ENCODE results near the gene LOXL4. TPM values are rescaled to one million over a fixed set of nuclear protein-coding genes. Genes with fewer than 3 reads are reported as not detected.
A peak's percentile ranks its signal among the peaks of the same experiment; 100 is the strongest.
"Not testable (repeated sequence)": the region's sequence is repeated elsewhere in the genome, so short reads cannot be mapped to it uniquely, and the experiment has no call there.

LOXL4 gene
- polyA plus RNA-seq, 5 donors = 5.2 to 6.7 (median 5.7) TPM

GRCh38 chr10:98246911-98247805, 20.8 kb downstream of the LOXL4 start:
- DNase-seq = peak in 1 of 2 donors; percentile 48

- no peak for DNase-seq
Measured at GRCh38 chr10:98244586-98244985, 23.4 kb downstream of the LOXL4 start.

- DNase-seq = no peak
Measured at GRCh38 chr10:98244141-98244540, 23.9 kb downstream of the LOXL4 start.

- DNase-seq = peak in 1 of 2 donors; percentile 46
Measured at GRCh38 chr10:98242823-98243222, 25.2 kb downstream of the LOXL4 start.

- DNase-seq = no peak
Measured at GRCh38 chr10:98240524-98240923, 27.5 kb downstream of the LOXL4 start.

- no peak for DNase-seq
Measured at GRCh38 chr10:98238391-98238790, 29.6 kb downstream of the LOXL4 start.

GRCh38 chr10:98236862-98237261, 31.1 kb downstream of the LOXL4 start:
- DNase-seq = no peak

GRCh38 chr10:98235846-98236245, 32.1 kb downstream of the LOXL4 start:
- DNase-seq = no peak

GRCh38 chr10:98231417-98231816, 36.6 kb downstream of the LOXL4 start:
- no peak for DNase-seq

- not testable (repeated sequence) for DNase-seq
Measured at GRCh38 chr10:98228266-98228665, 39.7 kb downstream of the LOXL4 start.

- not testable (repeated sequence) for DNase-seq
Measured at GRCh38 chr10:98227713-98228112, 40.3 kb downstream of the LOXL4 start.

GRCh38 chr10:98226508-98227144, 41.4 kb downstream of the LOXL4 start:
- no peak for DNase-seq

GRCh38 chr10:98224996-98225395, 43.0 kb downstream of the LOXL4 start:
- no peak for DNase-seq

GRCh38 chr10:98224509-98224908, 43.5 kb downstream of the LOXL4 start:
- DNase-seq = no peak

GRCh38 chr10:98223874-98224273, 44.1 kb downstream of the LOXL4 start:
- no peak for DNase-seq

- no peak for DNase-seq
Measured at GRCh38 chr10:98217801-98218200, 50.2 kb downstream of the LOXL4 start.

- DNase-seq = no peak
Measured at GRCh38 chr10:98215373-98215772, 52.6 kb downstream of the LOXL4 start.

GRCh38 chr10:98213740-98214139, 54.3 kb downstream of the LOXL4 start:
- DNase-seq = no peak

- DNase-seq = peak; percentile 2 to 10
Measured at GRCh38 chr10:98212196-98212595, 55.8 kb downstream of the LOXL4 start.

GRCh38 chr10:98209441-98209840, 58.6 kb downstream of the LOXL4 start:
- DNase-seq = no peak

GRCh38 chr10:98208925-98209324, 59.1 kb downstream of the LOXL4 start:
- DNase-seq = no peak

GRCh38 chr10:98205351-98205750, 62.6 kb downstream of the LOXL4 start:
- DNase-seq = no peak

- DNase-seq = no peak
Measured at GRCh38 chr10:98202378-98202777, 65.6 kb downstream of the LOXL4 start.
